ENCODE results near the gene THSD4. TPM values are rescaled to one million over a fixed set of nuclear protein-coding genes. Genes with fewer than 3 reads are reported as not detected.

Gene THSD4
- total and polyA plus RNA-seq, 8 donors: 15.7 to 43.3 (median 19.1) TPM

GRCh38 chr15:71760852-71761251 lies 645.6 kb downstream of the THSD4 start:
- intact Hi-C loops (cut with DNase I): no loop called here
- no peak overlapping the region for H3K27ac ChIP-seq
- ATAC-seq (no peak), DNase-seq (no peak)
- H3K36me3 ChIP-seq: peaks cover 0 to 12% of the 10 kb centered on the region in 2 donors
- H3K27me3 ChIP-seq: no peaks in the 10 kb centered on the region
- TF ChIP-seq CTCF (IDR thresholded peaks at IDR 0.05): no peak
- peaks cover 0 to 15% of the 10 kb centered on the region in 2 donors for H3K9me3 ChIP-seq
- H3K4me1 ChIP-seq: no peaks in the 10 kb centered on the region
- H3K4me3 ChIP-seq: no peak overlapping the region

- intact Hi-C loops (cut with DNase I): no loop called here
- no peak overlapping the region for H3K4me3 ChIP-seq
- no peak overlapping the region for H3K27ac ChIP-seq
- no peaks in the 10 kb centered on the region for H3K4me1 ChIP-seq
- no peaks in the 10 kb centered on the region for H3K27me3 ChIP-seq
- peaks cover 0 to 15% of the 10 kb centered on the region in 2 donors for H3K9me3 ChIP-seq
- H3K36me3 ChIP-seq: peaks cover 0 to 12% of the 10 kb centered on the region in 2 donors
- TF ChIP-seq CTCF (IDR thresholded peaks at IDR 0.05): no peak
- ATAC-seq: peak; percentile 76
- no peak for DNase-seq
Measured at GRCh38 chr15:71761649-71762048, 646.4 kb downstream of the THSD4 start.

GRCh38 chr15:71768184-71768583 lies 652.9 kb downstream of the THSD4 start:
- H3K4me3 ChIP-seq: no peak overlapping the region
- no peak for TF ChIP-seq CTCF (IDR thresholded peaks at IDR 0.05)
- intact Hi-C loops (cut with DNase I): no loop called here
- H3K9me3 ChIP-seq: no peaks in the 10 kb centered on the region
- H3K36me3 ChIP-seq: peaks cover 0 to 19% of the 10 kb centered on the region in 2 donors
- H3K27ac ChIP-seq: no peak overlapping the region
- no peak for DNase-seq
- ATAC-seq: no peak
- H3K4me1 ChIP-seq: no peaks in the 10 kb centered on the region
- no peaks in the 10 kb centered on the region for H3K27me3 ChIP-seq

GRCh38 chr15:71773206-71773859 lies 658.1 kb downstream of the THSD4 start:
- ATAC-seq: no peak
- DNase-seq: no peak

GRCh38 chr15:71775856-71776255 lies 660.6 kb downstream of the THSD4 start:
- Histone ChIP-seq H3K9me3 (no peaks in the 10 kb centered on the region), H3K4me1 (peaks cover 3 to 4% of the 10 kb centered on the region in 2 donors), H3K4me3 (no peak overlapping the region), H3K27ac (no peak overlapping the region), H3K27me3 (no peaks in the 10 kb centered on the region), H3K36me3 (peaks cover 0 to 8% of the 10 kb centered on the region in 2 donors)
- intact Hi-C loops (cut with DNase I): no loop called here
- DNase-seq (no peak), ATAC-seq (no peak)
- no peak for TF ChIP-seq CTCF (IDR thresholded peaks at IDR 0.05)

More at GRCh38 chr15:71773206-71773859, 658.1 kb downstream of the THSD4 start:
- no peaks in the 10 kb centered on the region for H3K27me3 ChIP-seq
- H3K4me3 ChIP-seq: no peak overlapping the region
- peaks cover 0 to 8% of the 10 kb centered on the region in 2 donors for H3K36me3 ChIP-seq
- H3K27ac ChIP-seq: no peak overlapping the region
- no peaks in the 10 kb centered on the region for H3K9me3 ChIP-seq
- intact Hi-C loops (cut with DNase I): no loop called here
- H3K4me1 ChIP-seq: no peaks in the 10 kb centered on the region
- no peak for TF ChIP-seq CTCF (IDR thresholded peaks at IDR 0.05)
